ENCODE measurements around the gene IGLON5. TPM values are rescaled to one million over a fixed set of nuclear protein-coding genes. Genes with fewer than 3 reads are reported as not detected.

Gene IGLON5
- 0.11 TPM in 1 of 2 replicates, not detected in the other for total RNA-seq (2014; rRNA removed; shearing (Covaris generic))
- 0.15 TPM in 1 of 2 replicates, not detected in the other for polyA plus RNA-seq (2015; cell fraction: cytosol; rRNA removed)
- polyA plus RNA-seq (2015; cell fraction: nucleus; rRNA removed), result not detected in 2 replicates

GRCh38 chr19:51311351-51312257 is at the start of gene IGLON5:
Gene IGLON5 (plus strand): TSS chr19:51311644. CDS start chr19:51311848, 204 bp downstream.
- no peak for DNase-seq (ENCODE audit: low read depth, low spot score)
- in situ Hi-C loops (cut with HindIII; ENCODE audit: low pct_unique_long_range_greater_than_20kb, low sequenced_read_pairs), result no loop called here

GRCh38 chr19:51263808-51264207 is 47.6 kb upstream of the IGLON5 start:
- in situ Hi-C loops (cut with HindIII; ENCODE audit: low pct_unique_long_range_greater_than_20kb, low sequenced_read_pairs), result no loop called here
- DNase-seq (ENCODE audit: low read depth, low spot score), result no peak

GRCh38 chr19:51271067-51271466 is 40.4 kb upstream of the IGLON5 start:
- in situ Hi-C loops (cut with HindIII; ENCODE audit: low pct_unique_long_range_greater_than_20kb, low sequenced_read_pairs), result no loop called here
- no peak for DNase-seq (ENCODE audit: low read depth, low spot score)

GRCh38 chr19:51272183-51272810 is 39.1 kb upstream of the IGLON5 start:
- no peak for DNase-seq (ENCODE audit: low read depth, low spot score)

GRCh38 chr19:51274049-51274770 is 37.2 kb upstream of the IGLON5 start:
- no peak for DNase-seq (ENCODE audit: low read depth, low spot score)
- in situ Hi-C loops (cut with HindIII; ENCODE audit: low pct_unique_long_range_greater_than_20kb, low sequenced_read_pairs), result no loop called here

More at GRCh38 chr19:51272183-51272810, 39.1 kb upstream of the IGLON5 start:
- in situ Hi-C loops (cut with HindIII; ENCODE audit: low pct_unique_long_range_greater_than_20kb, low sequenced_read_pairs), result no loop called here

GRCh38 chr19:51277112-51277511 is 34.3 kb upstream of the IGLON5 start:
- in situ Hi-C loops (cut with HindIII; ENCODE audit: low pct_unique_long_range_greater_than_20kb, low sequenced_read_pairs), result no loop called here
- DNase-seq (ENCODE audit: low read depth, low spot score), result no peak

- DNase-seq (ENCODE audit: low read depth, low spot score), result no peak
- in situ Hi-C loops (cut with HindIII; ENCODE audit: low pct_unique_long_range_greater_than_20kb, low sequenced_read_pairs), result no loop called here
Measured at GRCh38 chr19:51282335-51282734, 29.1 kb upstream of the IGLON5 start.

- no peak for DNase-seq (ENCODE audit: low read depth, low spot score)
- in situ Hi-C loops (cut with HindIII; ENCODE audit: low pct_unique_long_range_greater_than_20kb, low sequenced_read_pairs), result no loop called here
Measured at GRCh38 chr19:51285682-51286081, 25.8 kb upstream of the IGLON5 start.

GRCh38 chr19:51289635-51290034 is 21.8 kb upstream of the IGLON5 start:
- no peak for DNase-seq (ENCODE audit: low read depth, low spot score)
- in situ Hi-C loops (cut with HindIII; ENCODE audit: low pct_unique_long_range_greater_than_20kb, low sequenced_read_pairs), result no loop called here

- no peak for DNase-seq (ENCODE audit: low read depth, low spot score)
- in situ Hi-C loops (cut with HindIII; ENCODE audit: low pct_unique_long_range_greater_than_20kb, low sequenced_read_pairs), result no loop called here
Measured at GRCh38 chr19:51292971-51293370, 18.5 kb upstream of the IGLON5 start.

GRCh38 chr19:51293571-51294210 is 17.8 kb upstream of the IGLON5 start:
- in situ Hi-C loops (cut with HindIII; ENCODE audit: low pct_unique_long_range_greater_than_20kb, low sequenced_read_pairs), result no loop called here
- DNase-seq (ENCODE audit: low read depth, low spot score), result no peak

GRCh38 chr19:51294211-51294976 is 17.1 kb upstream of the IGLON5 start:
- DNase-seq (ENCODE audit: low read depth, low spot score), result no peak
- in situ Hi-C loops (cut with HindIII; ENCODE audit: low pct_unique_long_range_greater_than_20kb, low sequenced_read_pairs), result no loop called here

GRCh38 chr19:51294977-51295375 is 16.5 kb upstream of the IGLON5 start:
- DNase-seq (ENCODE audit: low read depth, low spot score), result no peak
- in situ Hi-C loops (cut with HindIII; ENCODE audit: low pct_unique_long_range_greater_than_20kb, low sequenced_read_pairs), result no loop called here

GRCh38 chr19:51295382-51296126 is 15.9 kb upstream of the IGLON5 start:
- in situ Hi-C loops (cut with HindIII; ENCODE audit: low pct_unique_long_range_greater_than_20kb, low sequenced_read_pairs), result no loop called here

GRCh38 chr19:51296336-51297093 is 14.9 kb upstream of the IGLON5 start:
- in situ Hi-C loops (cut with HindIII; ENCODE audit: low pct_unique_long_range_greater_than_20kb, low sequenced_read_pairs), result no loop called here
- peak; percentile 43 for DNase-seq (ENCODE audit: low read depth, low spot score)

More at GRCh38 chr19:51295382-51296126, 15.9 kb upstream of the IGLON5 start:
- DNase-seq (ENCODE audit: low read depth, low spot score), result no peak

- in situ Hi-C loops (cut with HindIII; ENCODE audit: low pct_unique_long_range_greater_than_20kb, low sequenced_read_pairs), result no loop called here
Measured at GRCh38 chr19:51297406-51297805, 14.0 kb upstream of the IGLON5 start.

More at GRCh38 chr19:51297406-51297805, 14.0 kb upstream of the IGLON5 start:
- DNase-seq (ENCODE audit: low read depth, low spot score), result no peak
